GM23338 (cell line): ENCODE measurements around the gene WDR17. TPM values are rescaled to one million over a fixed set of nuclear protein-coding genes. Genes with fewer than 3 reads are reported as not detected.
"Not testable (repeated sequence)": the region's sequence is repeated elsewhere in the genome, so short reads cannot be mapped to it uniquely, and the experiment has no call there.

Source experiments
- ATAC-seq: fragments of 200-7000 bp; cut with Tn5 transposase; 3 replicates; pipeline ENCODE4 v1.9.1; 2020
- DNase-seq: peaks from one replicate; pipeline ENCODE4 v3.0.0-alpha.2; 2015; ENCODE audit warnings: low spot score
- H2AFZ ChIP-seq: fragments of 200-600 bp; sonication (generic); 2 replicates; pipeline ENCODE4 v1.8.0; 2016; ENCODE audit warnings: antibody characterized with exemption, mild to moderate bottlenecking, moderate library complexity
- H3F3A ChIP-seq: fragments of 200-600 bp; sonication (generic); replicated peaks from 2 replicates; pipeline ENCODE4 v1.8.0; 2017; ENCODE audit warnings: antibody characterized with exemption, mixed run types, low read depth
- H3K27ac ChIP-seq: fragments of 200-600 bp; sonication (generic); 2 replicates; pipeline ENCODE4 v1.6.1; 2016; ENCODE audit warnings: low read depth
- H3K27me3 ChIP-seq: fragments of 200-600 bp; sonication (generic); 2 replicates; pipeline ENCODE4 v1.8.0; 2016; ENCODE audit warnings: mild to moderate bottlenecking, mixed run types, moderate library complexity; ENCODE audit not compliant: insufficient read depth
- H3K36me3 ChIP-seq: fragments of 200-600 bp; sonication (generic); 2 replicates; pipeline ENCODE4 v1.8.0; 2016; ENCODE audit warnings: mild to moderate bottlenecking; ENCODE audit not compliant: insufficient read depth
- H3K4me1 ChIP-seq: fragments of 200-600 bp; sonication (generic); 2 replicates; pipeline ENCODE4 v1.8.0; 2016; ENCODE audit warnings: mild to moderate bottlenecking, moderate library complexity; ENCODE audit not compliant: insufficient read depth
- H3K4me2 ChIP-seq: fragments of 200-600 bp; sonication (generic); 2 replicates; pipeline ENCODE4 v1.7.1; 2017; ENCODE audit warnings: mixed run types
- H3K4me3 ChIP-seq: fragments of 200-600 bp; sonication (generic); 2 replicates; pipeline ENCODE4 v1.6.1; 2016; ENCODE audit warnings: mixed run types
- H3K79me2 ChIP-seq: fragments of 200-600 bp; sonication (generic); replicated peaks from 2 replicates; pipeline ENCODE4 v1.8.0; 2017; ENCODE audit warnings: mild to moderate bottlenecking; ENCODE audit not compliant: insufficient read depth
- H3K9me2 ChIP-seq: fragments of 200-600 bp; sonication (generic); 2 replicates; pipeline ENCODE4 v1.8.0; 2017; ENCODE audit not compliant: insufficient read depth
- H4K20me1 ChIP-seq: fragments of 200-600 bp; sonication (generic); replicated peaks from 2 replicates; pipeline ENCODE4 v1.8.0; 2017; ENCODE audit warnings: mild to moderate bottlenecking; ENCODE audit not compliant: insufficient read depth
- H3K27ac Mint-ChIP-seq: 2 replicates; pipeline ENCODE4 v1.8.0; 2020; ENCODE audit warnings: inconsistent platforms, mild to moderate bottlenecking, moderate library complexity, mixed read lengths
- H3K27me3 Mint-ChIP-seq: 3 replicates; pipeline ENCODE4 v1.8.0; 2022; ENCODE audit warnings: low read depth, mild to moderate bottlenecking, moderate library complexity, mixed read lengths, inconsistent platforms; ENCODE audit not compliant: insufficient read depth, poor library complexity
- H3K36me3 Mint-ChIP-seq: 3 replicates; pipeline ENCODE4 v1.8.0; 2021; ENCODE audit warnings: low read depth, mild to moderate bottlenecking, inconsistent platforms, moderate library complexity, mixed read lengths
- H3K4me1 Mint-ChIP-seq: 3 replicates; pipeline ENCODE4 v1.8.0; 2020; ENCODE audit warnings: mild to moderate bottlenecking, inconsistent platforms, mixed read lengths
- H3K4me3 Mint-ChIP-seq: 3 replicates; pipeline ENCODE4 v1.8.0; 2021; ENCODE audit warnings: moderate library complexity, mild to moderate bottlenecking, inconsistent platforms, mixed read lengths
- H3K9me3 Mint-ChIP-seq: 3 replicates; pipeline ENCODE4 v1.8.0; 2020; ENCODE audit warnings: moderate library complexity, mild to moderate bottlenecking, inconsistent platforms, mixed read lengths
- CREB1 ChIP-seq: fragments of 250-450 bp; sonication (Bioruptor Pico); IDR thresholded peaks from 2 replicates; pipeline ENCODE4 v1.5.0; 2020; ENCODE audit warnings: low read depth, mild to moderate bottlenecking, moderate library complexity
- EZH2 ChIP-seq: fragments of 200-600 bp; sonication (generic); IDR thresholded peaks from one replicate; pipeline ENCODE4 v1.8.0; 2017; ENCODE audit warnings: antibody characterized with exemption, mild to moderate bottlenecking, low read depth; ENCODE audit not compliant: unreplicated experiment
- EZH2phosphoT487 ChIP-seq: fragments of 200-600 bp; sonication (generic); IDR thresholded peaks from one replicate; pipeline ENCODE4 v1.8.1; 2018; ENCODE audit warnings: antibody characterized with exemption; ENCODE audit not compliant: unreplicated experiment
- JUNB ChIP-seq: IDR thresholded peaks from one replicate; pipeline ENCODE4 v1.6.1; 2016; ENCODE audit warnings: antibody characterized with exemption; ENCODE audit not compliant: unreplicated experiment
- NANOG ChIP-seq: IDR thresholded peaks from 2 replicates; pipeline ENCODE4 v1.6.1; 2016; ENCODE audit warnings: antibody characterized with exemption, borderline replicate concordance
- POLR2AphosphoS5 ChIP-seq: IDR thresholded peaks from 2 replicates; pipeline ENCODE4 v1.6.1; 2016; ENCODE audit warnings: antibody characterized with exemption, low read depth
- STAT1 ChIP-seq: IDR thresholded peaks from one replicate; pipeline ENCODE4 v1.6.1; 2016; ENCODE audit warnings: antibody characterized with exemption; ENCODE audit not compliant: unreplicated experiment
- ZNF331 ChIP-seq: fragments of 250-450 bp; sonication (Bioruptor Pico); IDR thresholded peaks from 2 replicates; pipeline ENCODE4 v1.5.0; 2020; ENCODE audit warnings: low read depth, mild to moderate bottlenecking, moderate library complexity
- polyA plus RNA-seq: library from polyadenylated mRNA; unstranded; fragments of >200 nt; fragmentation: Nextera tagmentation; extraction: Ambion mirVana; gene quantifications from 2 replicates; pipeline ENCODE4 v1.2.1, GENCODE V29; 2016
- total RNA-seq: library from RNA; depleted of rRNA; stranded (reverse); fragments of >200 nt; shearing (Covaris generic); gene quantifications from 2 replicates; pipeline ENCODE4 v1.2.3, GENCODE V29; 2014
- TF ChIP-seq, protein P1 (sequence below): IDR thresholded peaks from 2 replicates; pipeline ENCODE4 v1.6.1; 2016; ENCODE audit warnings: antibody characterized with exemption
- TF ChIP-seq, protein P2 (sequence below), 2 experiments: fragments of 200-600 bp in 1 of 2; sonication (generic) in 1 of 2; conservative IDR thresholded peaks; 2 replicates each; pipeline versions ENCODE4 v1.5.1 to v1.6.1; 2016 to 2017; ENCODE audit warnings: antibody characterized with exemption in 2 of 2, low read depth in 2 of 2, mild to moderate bottlenecking in 2 of 2, moderate library complexity in 1 of 2
- TF ChIP-seq, protein P3 (sequence below): IDR thresholded peaks from one replicate; pipeline ENCODE4 v1.6.1; 2018; ENCODE audit warnings: antibody characterized with exemption; ENCODE audit not compliant: unreplicated experiment

WDR17 gene
- total and polyA plus RNA-seq, 2 experiments from 2014 or later = 1.9 to 4.3 TPM

DNA sequence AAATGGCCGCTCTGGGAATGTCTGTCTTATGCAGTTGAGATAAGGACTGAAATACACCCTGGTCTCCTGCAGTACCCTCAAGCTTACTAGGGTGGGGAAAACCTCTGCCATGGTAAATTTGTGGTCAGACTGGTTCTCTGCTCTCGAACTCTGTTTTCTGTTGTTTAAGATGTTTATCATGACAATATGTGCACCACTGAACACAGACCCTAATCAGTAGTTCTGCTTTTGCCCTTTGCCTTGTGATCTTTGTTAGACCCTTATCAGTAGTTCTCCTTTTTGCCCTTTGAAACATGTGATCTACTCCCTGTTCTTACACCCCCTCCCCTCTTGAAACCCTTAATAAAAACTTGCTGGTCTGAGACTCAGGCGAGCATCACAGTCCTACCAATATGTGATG is 146.7 kb downstream of the WDR17 start:
- H3K27me3 ChIP-seq, H3K4me3 Mint-ChIP-seq, H3F3A ChIP-seq, ATAC-seq, H3K27me3 Mint-ChIP-seq, DNase-seq, H3K4me2 ChIP-seq, H3K36me3 Mint-ChIP-seq, H3K4me1 Mint-ChIP-seq, H2AFZ ChIP-seq, H3K4me1 ChIP-seq, H3K27ac ChIP-seq, H3K79me2 ChIP-seq, H4K20me1 ChIP-seq, H3K4me3 ChIP-seq, H3K9me3 Mint-ChIP-seq, H3K36me3 ChIP-seq, H3K9me2 ChIP-seq, H3K27ac Mint-ChIP-seq: not testable (repeated sequence)

DNA sequence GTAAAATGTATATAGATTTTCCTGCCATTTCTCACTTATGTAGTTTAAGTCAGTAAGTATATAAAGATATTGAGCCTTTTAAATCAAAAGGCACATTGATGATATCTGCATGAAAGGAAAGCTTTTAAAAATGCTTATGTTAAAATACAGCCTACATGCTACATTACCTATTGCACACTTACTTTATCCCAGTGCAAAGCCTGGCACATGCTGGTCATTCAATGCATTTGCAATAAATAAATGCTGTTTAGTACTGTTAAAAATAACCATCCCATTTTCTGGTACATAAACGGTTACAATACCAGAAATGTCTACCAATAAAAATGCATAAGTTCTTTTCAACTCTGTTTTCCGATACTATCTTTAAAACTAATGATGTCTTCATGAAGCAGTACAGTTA is 151.9 kb downstream of the WDR17 start:
- H3K4me1 Mint-ChIP-seq = peaks cover 2% of the 10 kb centered on the region; the same call in 2 of the 3 replicates
- no peak overlapping the region for H3K4me3 Mint-ChIP-seq
- H2AFZ ChIP-seq = no peak overlapping the region
- no peaks in the 10 kb centered on the region for H3K27me3 ChIP-seq
- ATAC-seq = no peak
- H3K4me3 ChIP-seq = no peak overlapping the region
- no peaks in the 10 kb centered on the region for H3F3A ChIP-seq
- H3K9me2 ChIP-seq = no peaks in the 10 kb centered on the region
- no peaks in the 10 kb centered on the region for H3K27me3 Mint-ChIP-seq
- H3K9me3 Mint-ChIP-seq = peaks cover 2% of the 10 kb centered on the region; the same call in 2 of the 3 replicates
- no peak overlapping the region for H3K27ac ChIP-seq
- no peaks in the 10 kb centered on the region for H4K20me1 ChIP-seq
- DNase-seq = no peak
- H3K4me2 ChIP-seq = no peak overlapping the region
- no peaks in the 10 kb centered on the region for H3K36me3 Mint-ChIP-seq
- H3K36me3 ChIP-seq = no peaks in the 10 kb centered on the region
- H3K79me2 ChIP-seq = no peaks in the 10 kb centered on the region
- H3K27ac Mint-ChIP-seq = no peak overlapping the region
- no peaks in the 10 kb centered on the region for H3K4me1 ChIP-seq
- TF ChIP-seq JUNB (no peak), ZNF331 (CRISPR knock-in tag) (no peak), EZH2phosphoT487 (no peak), NANOG (no peak), CREB1 (CRISPR knock-in tag) (no peak), EZH2 (no peak), STAT1 (no peak), POLR2AphosphoS5 (no peak)
- TF ChIP-seq, protein P1, sequence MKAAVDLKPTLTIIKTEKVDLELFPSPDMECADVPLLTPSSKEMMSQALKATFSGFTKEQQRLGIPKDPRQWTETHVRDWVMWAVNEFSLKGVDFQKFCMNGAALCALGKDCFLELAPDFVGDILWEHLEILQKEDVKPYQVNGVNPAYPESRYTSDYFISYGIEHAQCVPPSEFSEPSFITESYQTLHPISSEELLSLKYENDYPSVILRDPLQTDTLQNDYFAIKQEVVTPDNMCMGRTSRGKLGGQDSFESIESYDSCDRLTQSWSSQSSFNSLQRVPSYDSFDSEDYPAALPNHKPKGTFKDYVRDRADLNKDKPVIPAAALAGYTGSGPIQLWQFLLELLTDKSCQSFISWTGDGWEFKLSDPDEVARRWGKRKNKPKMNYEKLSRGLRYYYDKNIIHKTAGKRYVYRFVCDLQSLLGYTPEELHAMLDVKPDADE = no peak
- TF ChIP-seq, protein P2, sequence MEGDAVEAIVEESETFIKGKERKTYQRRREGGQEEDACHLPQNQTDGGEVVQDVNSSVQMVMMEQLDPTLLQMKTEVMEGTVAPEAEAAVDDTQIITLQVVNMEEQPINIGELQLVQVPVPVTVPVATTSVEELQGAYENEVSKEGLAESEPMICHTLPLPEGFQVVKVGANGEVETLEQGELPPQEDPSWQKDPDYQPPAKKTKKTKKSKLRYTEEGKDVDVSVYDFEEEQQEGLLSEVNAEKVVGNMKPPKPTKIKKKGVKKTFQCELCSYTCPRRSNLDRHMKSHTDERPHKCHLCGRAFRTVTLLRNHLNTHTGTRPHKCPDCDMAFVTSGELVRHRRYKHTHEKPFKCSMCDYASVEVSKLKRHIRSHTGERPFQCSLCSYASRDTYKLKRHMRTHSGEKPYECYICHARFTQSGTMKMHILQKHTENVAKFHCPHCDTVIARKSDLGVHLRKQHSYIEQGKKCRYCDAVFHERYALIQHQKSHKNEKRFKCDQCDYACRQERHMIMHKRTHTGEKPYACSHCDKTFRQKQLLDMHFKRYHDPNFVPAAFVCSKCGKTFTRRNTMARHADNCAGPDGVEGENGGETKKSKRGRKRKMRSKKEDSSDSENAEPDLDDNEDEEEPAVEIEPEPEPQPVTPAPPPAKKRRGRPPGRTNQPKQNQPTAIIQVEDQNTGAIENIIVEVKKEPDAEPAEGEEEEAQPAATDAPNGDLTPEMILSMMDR (conservative IDR thresholded peaks at IDR 0.05; ENCODE audit: low read depth in 2 of 2) = no peak
- TF ChIP-seq, protein P3, sequence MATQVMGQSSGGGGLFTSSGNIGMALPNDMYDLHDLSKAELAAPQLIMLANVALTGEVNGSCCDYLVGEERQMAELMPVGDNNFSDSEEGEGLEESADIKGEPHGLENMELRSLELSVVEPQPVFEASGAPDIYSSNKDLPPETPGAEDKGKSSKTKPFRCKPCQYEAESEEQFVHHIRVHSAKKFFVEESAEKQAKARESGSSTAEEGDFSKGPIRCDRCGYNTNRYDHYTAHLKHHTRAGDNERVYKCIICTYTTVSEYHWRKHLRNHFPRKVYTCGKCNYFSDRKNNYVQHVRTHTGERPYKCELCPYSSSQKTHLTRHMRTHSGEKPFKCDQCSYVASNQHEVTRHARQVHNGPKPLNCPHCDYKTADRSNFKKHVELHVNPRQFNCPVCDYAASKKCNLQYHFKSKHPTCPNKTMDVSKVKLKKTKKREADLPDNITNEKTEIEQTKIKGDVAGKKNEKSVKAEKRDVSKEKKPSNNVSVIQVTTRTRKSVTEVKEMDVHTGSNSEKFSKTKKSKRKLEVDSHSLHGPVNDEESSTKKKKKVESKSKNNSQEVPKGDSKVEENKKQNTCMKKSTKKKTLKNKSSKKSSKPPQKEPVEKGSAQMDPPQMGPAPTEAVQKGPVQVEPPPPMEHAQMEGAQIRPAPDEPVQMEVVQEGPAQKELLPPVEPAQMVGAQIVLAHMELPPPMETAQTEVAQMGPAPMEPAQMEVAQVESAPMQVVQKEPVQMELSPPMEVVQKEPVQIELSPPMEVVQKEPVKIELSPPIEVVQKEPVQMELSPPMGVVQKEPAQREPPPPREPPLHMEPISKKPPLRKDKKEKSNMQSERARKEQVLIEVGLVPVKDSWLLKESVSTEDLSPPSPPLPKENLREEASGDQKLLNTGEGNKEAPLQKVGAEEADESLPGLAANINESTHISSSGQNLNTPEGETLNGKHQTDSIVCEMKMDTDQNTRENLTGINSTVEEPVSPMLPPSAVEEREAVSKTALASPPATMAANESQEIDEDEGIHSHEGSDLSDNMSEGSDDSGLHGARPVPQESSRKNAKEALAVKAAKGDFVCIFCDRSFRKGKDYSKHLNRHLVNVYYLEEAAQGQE = no peak
